Spleen (tissue), 11 donors: ENCODE results near the gene TMA16. TPM values are rescaled to one million over a fixed set of nuclear protein-coding genes. Genes with fewer than 3 reads are reported as not detected.

Experiments
- DNase-seq: peaks from one replicate; pipeline ENCODE4 v3.0.0-alpha.2; 2020
- H3K27ac ChIP-seq, 8 donors: fragments of 200-600 bp; sonication (generic) in 7 of 8; 1 replicate in 4 of 8; 2 replicates in 4 of 8; pipeline versions ENCODE4 v1.5.0 to v1.8.0; 2016 to 2021; ENCODE audit warnings: inconsistent platforms in 4 of 8, mild to moderate bottlenecking in 4 of 8, moderate library complexity in 1 of 8
- H3K27me3 ChIP-seq, 7 donors: fragments of 200-600 bp; sonication (generic) in 6 of 7; replicated peaks in 1 of 7; 1 replicate in 4 of 7; 2 replicates in 3 of 7; pipeline versions ENCODE4 v1.5.0 to v1.8.0; 2016 to 2021; ENCODE audit warnings: inconsistent platforms in 3 of 7, mild to moderate bottlenecking in 1 of 7
- H3K36me3 ChIP-seq, 6 donors: fragments of 200-600 bp; sonication (generic) in 5 of 6; 1 replicate in 4 of 6; 2 replicates in 2 of 6; pipeline versions ENCODE4 v1.5.0 to v1.8.0; 2016 to 2021; ENCODE audit warnings: inconsistent platforms in 2 of 6
- H3K4me1 ChIP-seq, 6 donors: fragments of 200-600 bp; sonication (generic) in 5 of 6; 1 replicate in 3 of 6; 2 replicates in 3 of 6; pipeline versions ENCODE4 v1.5.0 to v1.8.0; 2016 to 2021; ENCODE audit warnings: inconsistent platforms in 3 of 6
- H3K4me3 ChIP-seq, 8 donors: fragments of 200-600 bp; sonication (generic) in 7 of 8; 1 replicate in 4 of 8; 2 replicates in 4 of 8; pipeline versions ENCODE4 v1.5.0 to v1.8.0; 2016 to 2021; ENCODE audit warnings: inconsistent platforms in 4 of 8, mild to moderate bottlenecking in 4 of 8, moderate library complexity in 2 of 8
- H3K9me3 ChIP-seq, 8 donors: fragments of 200-600 bp; sonication (generic) in 7 of 8; 1 replicate in 4 of 8; 2 replicates in 4 of 8; pipeline versions ENCODE4 v1.5.0 to v1.8.0; 2016 to 2021; ENCODE audit warnings: inconsistent platforms in 4 of 8
- CTCF ChIP-seq, 11 experiments: fragments of 200-600 bp in 7 of 11; fragments of 450-650 bp in 4 of 11; sonication (generic) in 4 of 11; IDR thresholded peaks in 8 of 11; conservative IDR thresholded peaks in 3 of 11; 1 replicate in 7 of 11; 2 replicates in 4 of 11; pipeline versions ENCODE4 v1.4.0 to v1.8.0; 2016 to 2021; ENCODE audit warnings: antibody characterized with exemption in 11 of 11, inconsistent platforms in 4 of 11, mild to moderate bottlenecking in 1 of 11
- POLR2A ChIP-seq, 3 donors: fragments of 450-650 bp; IDR thresholded peaks; one replicate each; pipeline ENCODE4 v1.5.1; 2017; ENCODE audit warnings: antibody characterized with exemption in 3 of 3, mild to moderate bottlenecking in 1 of 3
- POLR2AphosphoS5 ChIP-seq, 3 donors: sonication (generic); formaldehyde crosslinking; IDR thresholded peaks; one replicate each; pipeline ENCODE4 v1.5.1; 2017; ENCODE audit warnings: antibody characterized with exemption in 3 of 3
- WGBS, 5 donors: extraction: QIAGEN DNeasy Blood & Tissue Kit in 3 of 5; methylation state at CpG; one replicate each; pipeline versions ENCODE4 v1.1.5 to v1.1.7; 2013 to 2018; 5-methylcytosine and 5-hydroxymethylcytosine counted together
- intact Hi-C: fragments of 100-400 bp; cut with DNase I; formaldehyde crosslinking; loops from one replicate; pipeline ENCODE4 v1.15.0; 2023; ENCODE audit warnings: low total_unique reads
- polyA plus RNA-seq, 3 donors: library from polyadenylated mRNA; stranded (reverse); fragments of 200-250 nt; gene quantifications; one replicate each; pipeline ENCODE4 v1.2.1, GENCODE V29; 2013
- total RNA-seq, 7 donors: library from RNA; depleted of rRNA in 3 of 7; stranded (reverse); fragments of >200 nt in 3 of 7; fragmentation: NEBNext Ultra II Directional in 4 of 7; extraction: Animal tissue kit (Norgen Biotek cat#: 25700) in 4 of 7; gene quantifications; one replicate each; pipeline versions ENCODE4 v1.1.0 to v1.2.1, GENCODE V29; 2016 to 2021
- donor health status: healthy with polysubstance abuse.
- donor health status: DM: no; HTN: no; CAD: no; lungs with moderate emphysema.
- donor health status: DM: no; HTN: no; CAD: no.
- donor health status: Bipolar disorder and iron deficiency.
- donor health status: healthy.
- donor health status: DM: no; HTN: no; CAD: no.
- donor health status: DM: yes; HTN: yes; CAD: no.

TMA16 gene
- total and polyA plus RNA-seq, 10 donors: 15.6 to 39.0 (median 29.1) TPM

GRCh38 chr4:163568843-163569242 lies 74.4 kb downstream of the TMA16 start:
- WGBS, 5 donors: 53 to 76% (median 70%) methylated on average over 2 of the region's 2 CpGs
- Histone ChIP-seq H3K27ac (peak overlapping the region in 5 of 8 donors; percentile 33 to 52 (median 48)), H3K27me3 (no peaks in the 10 kb centered on the region), H3K4me1 (peaks cover 0 to 41% (median 0%) of the 10 kb centered on the region in 6 donors), H3K36me3 (peaks cover 0 to 63% (median 0%) of the 10 kb centered on the region in 6 donors), H3K9me3 (peaks cover 0 to 26% (median 0%) of the 10 kb centered on the region in 8 donors), H3K4me3 (no peak overlapping the region)
- intact Hi-C loops: no loop called here
- TF ChIP-seq POLR2A (IDR thresholded peaks at IDR 0.05) (no peak), CTCF (IDR thresholded peaks at IDR 0.05 in 8 of 11, conservative IDR thresholded peaks at IDR 0.05 in 3 of 11) (no peak), POLR2AphosphoS5 (IDR thresholded peaks at IDR 0.05) (no peak)
- DNase-seq: no peak

Other genes starting within 250 kb of the TMA16 start
- 100 to 1,000 TPM in 5 of 7 donors, 10 to 100 TPM in 2; 41.8 to 179 (median 118) TPM for gene NPY1R, start 162.1 kb upstream of the TMA16 start, total RNA-seq
- 10 to 100 TPM; 10.8 to 70.9 (median 39.5) TPM for gene NPY1R, start 162.1 kb upstream of the TMA16 start, polyA plus RNA-seq
- gene NPY5R, start 150.8 kb upstream of the TMA16 start, total RNA-seq: 1 to 10 TPM; 3.6 to 8.4 (median 5.4) TPM
- 1 to 10 TPM in 2 of 3 donors, under 1 TPM in 1; 0.77 to 2.3 (median 1.3) TPM for gene NPY5R, start 150.8 kb upstream of the TMA16 start, polyA plus RNA-seq
- under 1 TPM in 6 of 7 donors, not detected in 1; 0.13 to 0.60 (median 0.38) TPM for gene TKTL2, start 20.9 kb upstream of the TMA16 start, total RNA-seq
- under 1 TPM in 2 of 3 donors, not detected in 1; 0.06 to 0.15 TPM for gene TKTL2, start 20.9 kb upstream of the TMA16 start, polyA plus RNA-seq